GM21526 (cell line): ENCODE results near the gene LYRM1.

Experiments
- ATAC-seq: cut with Tn5 transposase; IDR thresholded peaks from one replicate; pipeline ENCODE4 v1.9.1; 2021; ENCODE audit warnings: moderate library complexity; ENCODE audit not compliant: unreplicated experiment, low FRiP score

The LYRM1 gene

GRCh38 chr16:20901068-20901435 is 481 bp downstream of the LYRM1 start:
- ATAC-seq = no peak

- no peak for ATAC-seq
Observed at GRCh38 chr16:20901436-20902112, 1.0 kb downstream of the LYRM1 start.

- no peak for ATAC-seq
Observed at GRCh38 chr16:20902426-20902825, 1.9 kb downstream of the LYRM1 start.

GRCh38 chr16:20903116-20903898 is 2.7 kb downstream of the LYRM1 start:
- ATAC-seq = no peak

- ATAC-seq = no peak
Observed at GRCh38 chr16:20903899-20904506, 3.4 kb downstream of the LYRM1 start.

DNA sequence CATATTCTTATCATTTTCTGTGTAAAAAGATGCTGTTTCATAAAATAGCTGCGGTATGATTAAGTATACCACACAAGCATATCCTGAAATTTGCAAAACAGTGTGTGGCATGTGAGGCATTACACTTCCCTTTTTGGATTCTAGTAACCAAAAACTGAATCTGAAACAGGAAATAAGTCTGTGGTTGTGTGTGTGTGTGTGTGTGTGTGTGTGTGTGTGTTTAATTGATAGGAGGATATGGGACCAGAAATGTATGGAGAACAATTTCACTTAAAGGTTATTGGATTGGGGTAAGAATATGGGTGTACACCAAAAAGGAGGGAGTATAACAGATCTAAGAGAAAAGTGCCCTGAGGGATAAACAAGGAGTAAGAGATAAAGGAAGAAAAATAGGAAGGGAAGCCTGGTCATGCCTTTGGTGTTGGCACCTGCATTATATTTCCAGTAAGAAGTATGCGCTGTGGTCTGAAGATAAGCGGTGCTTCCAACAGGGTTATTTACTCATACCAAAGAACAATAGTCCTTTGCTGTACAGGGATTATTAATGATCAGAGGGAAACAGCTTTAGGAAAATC is 4.0 kb downstream of the LYRM1 start:
- ATAC-seq = no peak

DNA sequence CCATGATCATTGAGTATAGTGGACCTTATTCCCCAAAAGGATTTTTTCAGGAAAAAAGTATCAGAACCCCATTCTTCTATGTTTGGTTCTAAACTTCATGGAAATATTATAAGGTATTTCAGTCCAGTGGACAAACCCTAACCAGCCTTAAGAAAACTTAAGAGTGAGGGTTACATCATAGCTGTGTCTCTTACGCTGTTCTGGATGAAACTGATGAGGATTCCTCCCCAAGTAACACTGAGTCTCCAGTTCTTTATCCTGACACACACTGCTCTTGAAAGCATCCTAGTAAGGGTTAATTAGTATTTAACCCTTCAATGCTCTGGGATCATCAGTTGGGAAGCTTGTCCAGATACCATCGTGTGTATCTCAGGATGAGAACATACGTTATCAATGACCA is 5.0 kb downstream of the LYRM1 start:
- ATAC-seq = no peak

DNA sequence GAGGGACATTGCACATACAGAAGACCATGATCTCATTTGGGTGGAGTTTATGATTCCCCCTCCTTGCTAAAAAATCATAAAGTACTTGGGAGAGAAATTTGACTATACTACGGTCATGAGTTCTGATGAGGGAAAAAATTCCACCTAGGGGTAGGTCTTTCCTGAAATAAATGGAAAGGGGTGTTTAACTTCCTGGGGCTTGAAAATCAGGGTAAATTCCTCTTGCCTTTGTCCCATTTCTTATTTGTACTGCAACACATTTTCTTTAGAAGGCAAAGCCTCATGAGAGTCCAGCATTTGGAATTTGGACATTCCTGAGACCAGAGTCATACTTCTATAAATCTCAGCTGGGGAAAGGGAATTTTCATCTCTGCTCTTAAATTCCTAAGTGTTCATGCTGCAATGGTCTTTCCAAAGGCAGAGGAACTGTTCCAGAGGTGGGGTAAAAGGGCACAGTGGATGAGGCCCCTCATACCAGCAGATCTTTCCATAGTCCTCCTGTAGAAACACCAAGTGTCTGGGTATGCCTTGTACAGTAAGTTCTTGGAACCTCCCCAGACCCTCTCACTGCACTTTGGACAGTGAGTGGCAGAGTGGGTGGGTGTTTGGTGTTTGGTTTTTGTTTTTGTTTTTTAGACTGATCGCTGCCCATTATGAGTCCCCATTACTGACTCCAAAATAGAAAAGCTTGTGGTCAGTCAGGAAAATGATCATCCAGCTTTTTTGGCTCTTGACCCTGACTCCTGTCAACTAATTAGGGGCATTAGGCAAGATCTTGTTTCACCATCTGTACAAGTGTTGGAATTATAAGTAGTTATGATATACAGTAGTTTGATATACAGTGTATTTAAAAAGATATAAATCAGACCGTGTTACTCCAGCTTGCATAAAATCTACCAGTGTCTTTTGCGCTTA is 6.0 kb downstream of the LYRM1 start:
- no peak for ATAC-seq

GRCh38 chr16:20910781-20911321 is 10.3 kb downstream of the LYRM1 start:
- no peak for ATAC-seq

GRCh38 chr16:20911361-20911760 is 10.8 kb downstream of the LYRM1 start:
- ATAC-seq = no peak

DNA sequence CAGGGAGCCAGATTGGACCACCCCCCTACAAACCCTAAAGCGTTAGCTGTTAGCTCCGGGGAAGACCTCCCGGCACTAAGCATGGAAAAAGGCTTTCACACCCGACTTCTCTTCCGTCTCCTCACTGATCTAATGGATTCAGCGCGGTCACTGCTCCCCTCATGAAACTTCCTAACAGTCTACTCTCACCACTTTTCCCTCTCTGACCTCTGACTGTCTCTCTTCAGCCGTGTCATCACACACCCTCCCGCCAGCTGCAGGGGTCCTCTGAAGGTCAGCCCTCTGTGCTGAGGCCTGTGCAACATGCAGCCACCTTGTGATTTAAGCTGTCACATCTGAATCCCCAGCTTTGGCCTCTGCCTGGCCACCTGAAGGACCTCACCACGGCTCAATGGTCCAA is 15.7 kb downstream of the LYRM1 start:
- no peak for ATAC-seq

- ATAC-seq = no peak
Observed at GRCh38 chr16:20916942-20917341, 16.4 kb downstream of the LYRM1 start.

DNA sequence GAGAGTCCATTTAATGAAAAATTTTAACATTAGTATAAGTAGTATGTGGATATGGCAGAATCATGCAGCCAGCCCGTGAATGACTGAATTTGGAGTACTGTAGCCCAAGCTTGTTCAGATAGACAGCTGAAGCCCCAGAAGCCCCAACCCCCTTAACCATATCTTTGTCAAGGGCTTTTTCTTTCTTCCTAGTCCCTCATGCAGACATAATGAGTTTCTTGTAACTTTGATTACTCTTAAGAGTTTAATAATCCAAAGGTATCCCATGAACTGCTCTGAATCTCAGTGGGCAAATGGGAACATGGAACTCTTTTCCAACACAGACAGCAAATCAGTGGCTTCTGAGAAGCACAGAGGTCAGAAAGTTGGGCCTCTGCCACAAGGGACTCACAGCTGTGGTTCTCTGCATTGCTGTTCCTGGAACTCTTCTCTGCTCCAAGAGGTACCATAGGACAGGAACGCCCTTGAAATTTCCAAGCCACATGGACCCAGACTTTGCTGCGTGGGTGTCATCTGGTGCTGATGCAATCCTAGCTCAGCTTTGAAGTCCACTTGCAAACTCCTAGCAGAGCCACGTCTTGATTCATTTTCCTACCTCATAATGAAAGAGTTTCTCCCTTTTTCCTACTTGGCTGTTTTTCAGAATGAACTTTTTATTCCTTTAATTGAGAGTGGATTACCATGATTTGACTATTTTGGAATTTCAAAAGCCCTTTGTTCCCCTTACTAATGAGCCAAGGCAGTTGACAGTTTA is 18.1 kb downstream of the LYRM1 start:
- no peak for ATAC-seq

- ATAC-seq = no peak
Observed at GRCh38 chr16:20920091-20920490, 19.5 kb downstream of the LYRM1 start.

GRCh38 chr16:20920799-20921198 is 20.2 kb downstream of the LYRM1 start:
- no peak for ATAC-seq

GRCh38 chr16:20923876-20924275 is 23.3 kb downstream of the LYRM1 start:
- ATAC-seq = no peak

DNA sequence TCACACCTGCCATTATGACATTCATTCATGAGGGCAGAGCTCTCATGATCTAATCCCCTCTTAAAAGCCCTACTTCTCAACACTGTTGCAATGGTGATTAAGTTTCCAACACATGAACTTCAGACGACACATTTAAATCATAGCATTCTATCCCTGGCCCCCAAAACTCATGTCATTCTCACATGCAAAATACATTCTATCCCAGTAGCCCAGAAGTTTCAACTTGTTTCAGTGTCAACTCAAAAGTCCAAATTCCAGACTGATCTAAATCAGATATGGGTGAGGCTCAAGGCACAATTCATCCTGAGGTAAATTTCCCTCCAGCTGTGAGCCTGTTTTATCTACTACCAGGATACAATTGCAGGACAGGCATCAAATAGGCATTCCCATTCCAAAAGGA is 25.2 kb downstream of the LYRM1 start:
- no peak for ATAC-seq

GRCh38 chr16:20928774-20929411 is 28.3 kb downstream of the LYRM1 start:
- no peak for ATAC-seq
